Smooth muscle cell (in vitro differentiated cells): ENCODE data around the gene TP53I11. TPM values are rescaled to one million over a fixed set of nuclear protein-coding genes. Genes with fewer than 3 reads are reported as not detected.

Source experiments
- DNase-seq: peaks from one replicate; lab custom pipeline; 2025; ENCODE audit not compliant: unreplicated experiment; lab: John Stamatoyannopoulos, UW
- H2AFZ ChIP-seq: fragments of 200-600 bp; sonication (generic); 2 replicates; pipeline ENCODE4 v1.6.0; 2016; ENCODE audit warnings: antibody characterized with exemption, low read depth, mild to moderate bottlenecking
- H3F3A ChIP-seq: fragments of 200-600 bp; sonication (generic); 2 replicates; pipeline ENCODE4 v1.6.0; 2017; ENCODE audit warnings: antibody characterized with exemption, low read depth
- H3K27ac ChIP-seq: fragments of 200-600 bp; sonication (generic); 2 replicates; pipeline ENCODE4 v1.5.1; 2016; ENCODE audit warnings: low read depth, mild to moderate bottlenecking
- H3K27me3 ChIP-seq: fragments of 200-600 bp; sonication (generic); 2 replicates; pipeline ENCODE4 v1.6.1; 2016; ENCODE audit warnings: low read depth, mild to moderate bottlenecking
- H3K36me3 ChIP-seq: fragments of 200-600 bp; sonication (generic); 2 replicates; pipeline ENCODE4 v1.5.1; 2016; ENCODE audit warnings: low read depth
- H3K4me1 ChIP-seq: fragments of 200-600 bp; sonication (generic); 2 replicates; pipeline ENCODE4 v1.5.1; 2016; ENCODE audit warnings: low read depth
- H3K4me2 ChIP-seq: fragments of 200-600 bp; sonication (generic); 2 replicates; pipeline ENCODE4 v1.6.0; 2016; ENCODE audit warnings: mild to moderate bottlenecking
- H3K4me3 ChIP-seq: fragments of 200-600 bp; sonication (generic); 2 replicates; pipeline ENCODE4 v1.5.1; 2016; ENCODE audit warnings: mild to moderate bottlenecking
- H3K79me2 ChIP-seq: fragments of 200-600 bp; sonication (generic); 2 replicates; pipeline ENCODE4 v1.6.0; 2016; ENCODE audit warnings: low read depth, mild to moderate bottlenecking
- H3K9ac ChIP-seq: fragments of 200-600 bp; sonication (generic); 2 replicates; pipeline ENCODE4 v1.6.0; 2016; ENCODE audit warnings: low read depth
- H3K9me3 ChIP-seq: fragments of 200-600 bp; sonication (generic); replicated peaks from 2 replicates; pipeline ENCODE4 v1.5.1; 2016; ENCODE audit warnings: low read depth
- H4K20me1 ChIP-seq: fragments of 200-600 bp; sonication (generic); 2 replicates; pipeline ENCODE4 v1.6.0; 2016; ENCODE audit warnings: low read depth
- CTCF ChIP-seq: fragments of 200-600 bp; sonication (generic); IDR thresholded peaks from 2 replicates; pipeline ENCODE4 v1.5.1; 2017; ENCODE audit warnings: borderline replicate concordance, mild to moderate bottlenecking, antibody characterized with exemption; ENCODE audit not compliant: insufficient read depth, poor library complexity, severe bottlenecking
- WGBS: methylation state at CpG from one replicate; pipeline ENCODE4 v1.1.7; 2016; ENCODE audit warnings: low lambda C conversion rate; 5-methylcytosine and 5-hydroxymethylcytosine counted together
- polyA plus RNA-seq: library from polyadenylated mRNA; unstranded; fragments of >200 nt; fragmentation: Nextera tagmentation; extraction: Ambion mirVana; gene quantifications from 2 replicates; pipeline ENCODE4 v1.2.1, GENCODE V29; 2016
- total RNA-seq: library from RNA; depleted of rRNA; stranded (reverse); fragments of >200 nt; gene quantifications from 2 replicates; pipeline ENCODE4 v1.2.3, GENCODE V29; 2014

The TP53I11 gene
- total RNA-seq, result 14.2 and 22.0 TPM in 2 replicates
- polyA plus RNA-seq, result 53.9 and 61.2 TPM in 2 replicates

GRCh38 chr11:44950625-44951476 lies at the start of gene TP53I11:
TP53I11 (minus strand) TSS chr11:44950883; CDS start chr11:44938335, 12,548 bp downstream.
- peak within 1 kb of the TSS; percentile 99 for H3K4me2 ChIP-seq
- no peak within 1 kb of the TSS for H3K27ac ChIP-seq
- H3K36me3 ChIP-seq, result no peaks in the 10 kb centered on the region
- H3K27me3 ChIP-seq, result no peaks in the 10 kb centered on the region
- DNase-seq, result peak; percentile 40
- peak; percentile 95 for TF ChIP-seq CTCF
- H3F3A ChIP-seq, result peaks cover 21% of the 10 kb centered on the region
- H2AFZ ChIP-seq, result peak within 1 kb of the TSS; percentile 91
- H3K4me1 ChIP-seq, result peaks cover 7% of the 10 kb centered on the region
- H3K4me3 ChIP-seq, result peak within 1 kb of the TSS; percentile 94
- peaks cover 34% of the 10 kb centered on the region for H4K20me1 ChIP-seq
- WGBS, result 17% methylated on average over 51 of the region's 83 CpGs
- no peaks in the 10 kb centered on the region for H3K9me3 ChIP-seq
- H3K9ac ChIP-seq, result peak within 1 kb of the TSS; percentile 62
- no peaks in the 10 kb centered on the region for H3K79me2 ChIP-seq

GRCh38 chr11:44999068-44999467 lies 48.4 kb upstream of the TP53I11 start:
- Histone ChIP-seq H3K27ac (no peak overlapping the region), H3K9me3 (no peaks in the 10 kb centered on the region), H3K27me3 (peaks cover 21% of the 10 kb centered on the region), H3K36me3 (no peaks in the 10 kb centered on the region), H3K9ac (no peak overlapping the region), H2AFZ (no peak overlapping the region), H3K4me2 (no peak overlapping the region), H4K20me1 (no peaks in the 10 kb centered on the region), H3K4me3 (no peak overlapping the region), H3K79me2 (no peaks in the 10 kb centered on the region), H3K4me1 (no peaks in the 10 kb centered on the region), H3F3A (no peaks in the 10 kb centered on the region)
- no peak for TF ChIP-seq CTCF
- 92% methylated on average over 2 of the region's 2 CpGs for WGBS
- DNase-seq, result no peak

- no peaks in the 10 kb centered on the region for H3F3A ChIP-seq
- H2AFZ ChIP-seq, result no peak overlapping the region
- no peaks in the 10 kb centered on the region for H3K36me3 ChIP-seq
- no peaks in the 10 kb centered on the region for H3K9me3 ChIP-seq
- no peak for TF ChIP-seq CTCF
- H3K79me2 ChIP-seq, result no peaks in the 10 kb centered on the region
- H3K27ac ChIP-seq, result no peak overlapping the region
- H3K4me3 ChIP-seq, result no peak overlapping the region
- no peak for DNase-seq
- H3K4me1 ChIP-seq, result no peaks in the 10 kb centered on the region
- H3K4me2 ChIP-seq, result no peak overlapping the region
- 38% methylated on average over 2 of the region's 2 CpGs for WGBS
- no peak overlapping the region for H3K9ac ChIP-seq
- H4K20me1 ChIP-seq, result no peaks in the 10 kb centered on the region
- H3K27me3 ChIP-seq, result peaks cover 15% of the 10 kb centered on the region
Measured at GRCh38 chr11:44998051-44998450, 47.4 kb upstream of the TP53I11 start.
